GM21619 (cell line): ENCODE measurements around the gene PVALEF.

Experiments used
- ATAC-seq: cut with Tn5 transposase; IDR thresholded peaks from one replicate; pipeline ENCODE4 v1.9.1; 2021; ENCODE audit not compliant: unreplicated experiment

Gene PVALEF

DNA sequence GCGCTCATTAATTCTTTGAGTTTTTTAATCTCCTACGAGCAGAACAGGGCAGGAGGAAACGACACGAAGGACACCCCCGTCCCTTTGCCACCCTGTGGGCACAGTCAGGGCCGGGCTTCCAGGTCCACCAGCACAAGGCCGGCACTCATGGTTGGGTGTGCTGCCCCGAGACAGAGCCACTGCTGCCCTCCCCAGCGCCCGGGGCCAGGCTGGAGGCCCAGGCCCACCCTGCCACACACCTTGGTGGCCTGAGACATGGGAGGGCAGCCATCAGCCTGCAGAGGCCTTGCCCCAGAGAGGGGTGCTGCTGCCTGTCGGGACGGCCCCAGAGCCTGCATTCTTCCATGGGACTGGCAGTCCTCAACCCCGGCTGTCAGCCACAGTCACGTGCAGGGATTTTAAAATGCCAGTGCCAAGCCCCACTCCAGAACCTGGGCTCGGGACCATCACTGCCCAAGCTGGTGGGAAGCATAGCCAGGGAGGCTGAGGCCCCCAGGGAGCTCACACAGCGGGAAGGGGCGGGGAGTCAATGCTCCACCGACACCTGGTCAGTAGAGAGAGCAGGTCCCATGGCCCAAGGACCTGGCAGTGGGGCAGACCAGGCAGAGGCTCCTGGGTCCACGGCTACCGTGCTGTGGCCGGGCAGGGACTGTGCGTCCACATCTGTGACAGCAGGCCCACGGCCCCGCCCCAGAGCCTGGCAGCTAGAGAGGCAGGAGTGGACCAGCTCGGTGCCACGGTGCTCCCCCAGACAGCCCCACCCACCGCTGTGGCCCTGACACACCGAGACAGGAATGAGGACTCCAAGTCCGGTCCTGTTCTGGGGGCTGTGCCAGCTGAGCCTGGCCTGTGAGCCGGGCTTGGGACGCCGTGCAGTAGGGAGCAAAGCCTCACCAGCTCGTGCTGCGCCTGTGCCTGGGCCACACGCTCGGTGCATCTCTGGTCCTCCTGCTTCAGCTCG is 29.9 kb downstream of the PVALEF start:
- ATAC-seq = no peak

DNA sequence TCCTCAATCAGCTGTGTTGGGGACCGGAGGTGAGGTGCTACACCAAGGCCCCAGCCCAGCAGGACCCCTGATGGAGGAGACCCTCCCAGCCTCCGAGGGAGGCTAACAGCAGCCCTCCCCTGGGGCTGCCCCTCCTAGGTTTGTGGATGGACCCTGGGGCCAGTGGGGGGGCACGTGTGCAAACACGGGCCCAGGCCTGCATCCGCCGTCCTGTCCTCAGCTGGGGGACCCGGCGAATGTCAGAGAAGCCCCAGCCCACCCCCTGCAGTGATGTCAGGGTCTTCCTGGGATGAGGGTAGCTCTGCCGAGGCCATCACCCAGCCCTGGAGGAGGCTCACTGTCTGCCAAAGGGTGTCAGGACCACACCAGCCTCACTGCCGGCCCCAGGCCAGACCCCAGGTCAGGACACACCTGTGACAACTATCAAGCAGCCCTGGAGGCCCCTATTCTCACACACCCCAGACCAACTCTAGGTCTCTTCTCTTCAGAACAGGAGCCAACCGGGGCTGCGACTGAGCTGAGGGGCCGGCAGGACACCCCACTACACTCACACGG is 30.7 kb downstream of the PVALEF start:
- no peak for ATAC-seq

DNA sequence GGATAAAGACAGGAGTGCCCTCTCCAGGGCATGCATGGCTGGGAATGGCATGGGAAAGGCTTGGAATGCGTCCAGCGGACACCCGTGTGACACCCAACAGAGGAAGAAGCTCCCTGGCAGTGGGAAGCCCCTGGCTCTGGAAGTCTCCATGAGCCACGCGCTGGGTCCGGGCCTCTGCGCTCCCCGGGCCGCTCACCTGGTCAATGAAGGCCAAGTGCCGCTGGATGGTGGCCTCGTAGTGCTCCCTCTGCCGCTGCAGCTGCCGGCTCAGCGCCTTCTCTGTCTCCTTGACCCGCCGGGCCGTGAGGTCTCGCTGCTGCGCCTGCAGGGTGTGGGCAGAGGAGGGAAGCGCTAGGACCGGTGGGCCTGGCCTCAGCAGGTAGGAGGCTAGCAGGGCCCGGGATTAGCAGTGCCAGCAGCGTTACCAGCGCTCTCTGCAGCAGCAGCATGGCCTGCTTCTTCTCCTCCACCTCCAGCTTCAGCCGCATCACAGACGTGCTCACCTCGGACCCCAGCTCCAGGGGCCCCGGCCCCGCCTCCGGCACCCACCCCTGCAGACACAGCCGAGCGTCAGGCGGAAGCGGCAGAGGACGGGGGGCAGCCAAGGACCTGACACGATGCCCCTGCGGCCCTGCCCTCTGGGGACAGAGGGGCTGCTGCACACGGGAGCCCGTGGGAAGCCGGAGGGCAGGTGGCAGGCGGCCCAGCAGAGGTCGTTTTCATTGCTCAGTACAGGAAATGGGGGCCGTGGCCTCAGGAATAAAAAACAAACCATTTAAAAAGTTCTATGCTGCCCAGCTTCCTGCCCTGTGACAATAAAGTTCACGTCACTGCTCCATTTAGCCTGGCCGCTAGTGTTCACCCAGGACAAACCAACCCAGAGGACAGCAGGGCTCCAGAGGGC is 31.4 kb downstream of the PVALEF start:
- no peak for ATAC-seq

DNA sequence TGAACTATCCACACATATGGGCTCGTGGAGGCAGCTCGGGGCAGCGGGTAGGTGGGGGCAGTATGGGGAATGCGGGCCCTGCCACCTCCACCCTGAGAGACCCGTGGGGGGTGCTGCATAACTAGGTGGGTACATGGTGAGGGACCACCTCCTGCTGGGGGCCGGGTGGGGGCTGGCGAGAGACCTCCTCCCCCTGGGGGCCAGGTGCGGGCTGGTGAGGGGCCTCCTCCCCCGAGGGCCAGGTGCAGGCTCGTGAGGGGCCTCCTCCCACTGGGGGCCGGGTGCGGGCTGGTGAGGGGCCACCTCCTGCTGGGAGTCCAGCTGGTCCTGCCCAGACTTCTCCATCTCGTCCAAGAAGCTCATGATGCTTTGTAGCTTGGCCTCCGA is 32.1 kb downstream of the PVALEF start:
- no peak for ATAC-seq

DNA sequence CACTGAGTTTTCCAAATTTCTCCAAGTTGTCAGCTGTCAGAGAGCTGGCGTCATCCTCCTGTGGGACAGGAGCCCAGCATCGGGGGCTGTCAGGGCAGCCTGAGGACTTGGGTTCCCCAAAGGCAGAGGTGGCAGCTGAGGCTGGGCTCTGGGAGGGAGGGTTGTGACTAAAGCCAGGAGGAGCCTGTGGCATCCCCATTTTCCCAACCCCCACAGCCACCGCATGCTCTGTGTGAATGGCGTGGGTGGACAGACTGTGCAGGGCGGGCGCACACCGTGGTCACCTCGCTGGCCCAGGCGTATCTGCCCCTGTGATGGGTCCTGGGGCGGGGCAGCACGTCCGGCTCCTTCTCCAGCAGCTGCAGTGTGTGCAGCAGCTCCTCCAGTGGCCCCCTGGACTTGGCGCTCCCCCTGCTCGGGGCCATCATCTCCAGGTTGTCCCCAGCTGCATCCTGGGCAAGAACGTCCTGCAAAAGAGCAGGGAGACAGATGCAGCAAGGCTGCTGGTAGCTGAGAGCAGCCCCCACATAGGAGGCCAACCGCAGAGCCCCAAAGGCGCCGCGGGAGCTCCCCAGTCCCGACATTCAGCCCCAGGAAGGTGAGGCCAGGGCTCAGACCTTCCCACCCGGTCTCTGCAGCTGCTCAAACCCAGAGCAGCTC is 32.7 kb downstream of the PVALEF start:
- no peak for ATAC-seq

DNA sequence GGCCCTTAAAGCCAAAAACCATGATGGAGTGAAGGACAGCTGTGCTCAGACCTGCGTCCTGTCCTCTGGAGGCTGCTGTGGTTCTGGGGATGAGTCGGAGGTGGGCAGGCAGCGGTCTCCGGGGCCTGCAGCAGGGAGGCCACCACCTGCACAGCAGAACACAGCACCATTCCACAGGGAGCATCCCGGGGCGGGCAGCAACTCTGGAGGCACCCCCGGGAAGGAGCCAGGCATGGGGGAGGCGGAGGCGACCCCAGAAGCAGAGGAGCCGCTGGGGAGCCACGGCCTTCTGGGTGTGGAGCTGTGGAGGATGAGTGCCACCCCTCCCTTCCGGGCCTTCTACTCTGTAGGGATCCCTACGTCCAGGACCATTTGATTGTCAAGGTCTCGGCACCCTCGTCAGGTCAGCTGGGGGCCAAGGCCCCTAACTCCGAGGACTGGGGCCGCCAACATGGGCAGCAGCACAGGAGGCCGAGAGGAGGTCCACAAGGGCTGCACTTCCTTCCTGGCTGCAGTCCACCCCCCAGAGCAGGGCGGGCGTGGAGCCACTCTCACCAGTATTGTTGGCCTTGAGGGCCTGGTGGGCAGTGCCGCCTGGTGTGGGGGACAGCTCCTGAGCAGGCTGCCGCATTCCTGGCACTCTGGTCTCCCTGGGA is 33.6 kb downstream of the PVALEF start:
- ATAC-seq = no peak

DNA sequence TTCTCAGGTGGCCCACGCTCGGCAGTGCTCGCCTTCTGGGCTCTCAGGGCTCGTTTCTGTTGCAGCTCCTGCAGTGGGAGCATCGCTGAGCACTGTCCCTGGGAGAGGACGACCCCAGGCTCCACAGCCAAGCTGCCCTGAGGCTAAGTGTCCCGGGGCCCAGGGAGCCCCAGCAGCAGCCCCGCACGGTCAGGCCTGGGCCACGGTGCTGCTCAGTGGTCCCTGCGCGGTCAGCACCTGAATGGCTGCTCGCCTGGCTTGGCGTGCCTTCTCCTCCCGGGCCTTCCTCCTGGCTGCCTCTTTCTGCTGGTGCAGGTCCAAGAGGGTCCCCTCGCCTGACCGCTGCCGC is 34.1 kb downstream of the PVALEF start:
- ATAC-seq = no peak

DNA sequence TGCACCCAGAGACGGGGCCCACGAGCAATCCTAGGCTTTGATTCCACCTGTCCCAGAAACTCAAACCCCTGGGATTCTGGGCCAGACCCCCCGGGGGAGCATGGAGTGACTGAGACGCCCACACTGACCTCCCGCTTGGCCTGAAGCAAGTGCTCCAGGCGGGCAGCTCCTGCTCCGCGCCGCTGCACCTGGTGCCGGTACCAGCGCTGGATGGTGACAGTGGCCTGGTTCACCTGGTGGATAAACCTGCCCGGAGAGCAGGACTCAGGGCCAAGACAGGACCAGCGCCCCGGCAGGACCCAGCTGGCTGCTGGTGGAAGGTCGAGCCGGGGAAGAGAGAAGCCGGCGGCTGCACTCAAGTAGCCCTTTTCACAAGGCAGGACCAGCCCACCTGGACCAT is 34.9 kb downstream of the PVALEF start:
- no peak for ATAC-seq

DNA sequence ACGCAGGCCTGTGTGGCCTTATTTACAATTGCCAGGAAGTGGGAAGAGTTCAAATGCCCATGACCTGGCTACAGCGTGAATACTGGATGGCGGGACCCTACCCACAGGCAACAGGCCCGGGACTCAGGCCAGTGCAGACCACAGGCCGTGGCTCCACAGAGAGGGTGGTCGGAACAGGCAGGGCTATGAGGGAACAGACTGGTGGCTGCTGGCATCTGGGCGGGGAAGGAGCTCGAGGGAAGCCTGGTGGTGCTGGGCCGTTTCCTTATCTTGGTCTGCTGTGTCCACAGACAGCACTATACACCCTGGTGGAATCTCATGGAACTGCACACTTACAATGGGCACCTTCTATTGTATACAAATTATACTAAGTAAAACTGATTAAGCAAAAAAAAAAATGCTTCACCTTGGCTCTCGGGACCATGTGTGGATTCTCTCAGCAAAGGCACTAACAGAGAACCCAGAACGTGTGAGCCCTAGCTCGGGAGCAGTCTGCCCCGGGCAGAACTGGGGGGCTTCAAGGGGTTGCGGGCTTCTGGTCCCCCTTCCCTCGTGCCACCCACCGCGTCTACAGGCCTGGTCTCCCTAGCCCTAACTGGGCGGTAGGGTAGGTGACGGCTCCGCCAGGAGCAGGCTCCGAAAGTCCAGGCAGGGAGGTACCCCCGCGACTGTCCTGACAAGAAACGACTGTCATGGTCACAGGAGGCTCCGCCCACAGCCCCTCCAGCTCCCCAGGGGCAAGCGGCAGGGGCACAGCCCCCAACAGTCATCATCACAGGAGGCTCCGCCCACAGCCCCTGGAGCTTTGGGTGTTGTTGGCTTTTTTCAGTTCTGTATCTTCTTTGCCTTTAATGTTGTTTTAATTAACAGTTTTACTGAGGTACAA is 35.6 kb downstream of the PVALEF start:
- ATAC-seq = no peak

DNA sequence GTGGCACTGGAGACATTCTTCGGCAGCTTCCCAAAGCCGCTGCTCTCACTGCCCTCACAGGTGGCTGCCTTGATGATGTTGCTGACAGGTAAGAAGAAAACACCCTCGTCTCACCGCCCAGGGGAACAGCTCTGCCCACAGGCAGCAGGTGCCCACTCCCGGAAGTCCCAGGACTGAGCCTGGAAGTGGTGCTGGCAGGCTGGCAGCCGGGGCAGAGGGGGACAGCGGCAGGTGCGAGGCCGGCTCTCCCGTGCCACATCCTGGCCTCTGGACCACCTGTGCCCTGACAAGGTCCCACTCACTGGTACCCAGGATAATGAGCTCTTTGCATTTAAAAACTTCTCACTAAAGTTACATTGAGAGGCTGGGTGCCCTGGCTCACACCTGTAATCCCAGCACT is 37.0 kb downstream of the PVALEF start:
- no peak for ATAC-seq

DNA sequence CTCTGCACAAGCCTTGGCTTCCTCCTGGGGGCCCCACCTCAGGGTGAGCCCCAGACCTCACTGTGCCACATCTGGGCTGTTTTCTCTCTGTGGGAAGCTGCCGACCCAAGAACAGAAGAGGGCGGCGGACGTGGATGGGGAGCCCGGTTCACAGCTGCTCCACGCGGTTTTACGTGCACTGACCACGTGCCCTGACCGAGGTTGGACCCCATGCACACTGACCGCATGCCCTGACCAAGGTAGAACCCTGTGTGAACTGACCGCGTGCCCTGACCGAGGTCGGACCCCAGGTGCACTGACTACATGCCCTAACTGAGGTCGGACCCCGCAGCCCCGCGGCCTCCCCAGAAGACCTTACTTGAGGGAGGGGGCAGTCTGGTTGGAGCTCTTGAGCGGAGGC is 37.8 kb downstream of the PVALEF start:
- no peak for ATAC-seq

DNA sequence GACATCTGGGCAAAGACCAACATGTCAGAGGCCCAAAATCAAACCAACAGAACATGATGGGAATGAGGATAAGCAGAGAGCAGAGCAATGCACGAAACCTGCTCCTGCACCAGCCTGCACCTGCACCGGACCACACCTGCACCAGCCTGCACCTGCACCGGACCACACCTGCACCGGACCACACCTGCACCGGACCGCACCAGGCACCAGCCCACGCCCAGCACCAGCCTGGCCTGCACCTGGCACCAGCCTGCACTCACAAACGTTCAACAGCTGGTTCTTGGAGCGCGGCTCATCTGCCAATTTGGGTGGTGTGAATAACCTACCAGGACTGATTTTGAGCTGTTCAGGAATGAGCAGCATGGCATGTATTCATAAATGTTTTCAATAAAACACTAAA is 39.3 kb downstream of the PVALEF start:
- ATAC-seq = no peak

DNA sequence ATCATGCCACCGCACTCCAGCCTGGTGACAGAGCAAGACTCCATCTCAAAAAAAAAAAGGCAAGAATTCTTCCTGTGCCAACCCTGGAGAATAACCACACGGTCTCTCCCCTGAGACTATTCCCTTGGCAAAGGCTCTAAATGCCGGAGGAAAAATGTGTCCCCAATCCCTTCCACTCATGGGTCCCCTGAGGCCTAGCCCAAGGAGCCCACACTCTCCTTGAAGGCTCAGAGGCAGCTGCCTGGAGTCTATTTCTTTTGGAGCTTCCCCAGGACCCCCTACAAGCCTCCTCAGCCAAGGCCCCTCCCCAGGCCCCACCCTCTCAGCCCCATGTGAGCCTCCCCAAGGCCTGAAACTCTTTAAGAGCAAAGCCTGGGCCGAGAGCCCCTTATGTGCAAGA is 40.9 kb downstream of the PVALEF start:
- no peak for ATAC-seq

DNA sequence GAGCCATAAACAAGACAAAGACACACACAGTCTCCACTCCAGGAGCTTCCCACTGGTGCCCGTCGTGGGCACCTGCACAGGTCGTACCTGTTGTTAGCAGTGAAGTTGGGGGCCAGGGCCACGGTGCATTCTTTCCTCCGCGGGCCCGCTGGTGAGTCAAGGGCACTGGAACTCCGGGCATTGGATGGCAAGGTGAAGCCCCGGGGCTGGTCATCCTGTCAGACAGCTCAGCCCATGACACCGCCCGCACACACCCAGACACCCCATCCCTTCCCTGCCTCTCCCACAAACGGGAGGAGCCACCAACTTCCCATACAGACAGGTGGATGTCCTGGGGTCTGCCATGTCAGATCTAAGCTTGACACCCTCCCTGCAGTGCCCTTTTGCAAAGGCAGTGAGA is 41.4 kb downstream of the PVALEF start:
- no peak for ATAC-seq

DNA sequence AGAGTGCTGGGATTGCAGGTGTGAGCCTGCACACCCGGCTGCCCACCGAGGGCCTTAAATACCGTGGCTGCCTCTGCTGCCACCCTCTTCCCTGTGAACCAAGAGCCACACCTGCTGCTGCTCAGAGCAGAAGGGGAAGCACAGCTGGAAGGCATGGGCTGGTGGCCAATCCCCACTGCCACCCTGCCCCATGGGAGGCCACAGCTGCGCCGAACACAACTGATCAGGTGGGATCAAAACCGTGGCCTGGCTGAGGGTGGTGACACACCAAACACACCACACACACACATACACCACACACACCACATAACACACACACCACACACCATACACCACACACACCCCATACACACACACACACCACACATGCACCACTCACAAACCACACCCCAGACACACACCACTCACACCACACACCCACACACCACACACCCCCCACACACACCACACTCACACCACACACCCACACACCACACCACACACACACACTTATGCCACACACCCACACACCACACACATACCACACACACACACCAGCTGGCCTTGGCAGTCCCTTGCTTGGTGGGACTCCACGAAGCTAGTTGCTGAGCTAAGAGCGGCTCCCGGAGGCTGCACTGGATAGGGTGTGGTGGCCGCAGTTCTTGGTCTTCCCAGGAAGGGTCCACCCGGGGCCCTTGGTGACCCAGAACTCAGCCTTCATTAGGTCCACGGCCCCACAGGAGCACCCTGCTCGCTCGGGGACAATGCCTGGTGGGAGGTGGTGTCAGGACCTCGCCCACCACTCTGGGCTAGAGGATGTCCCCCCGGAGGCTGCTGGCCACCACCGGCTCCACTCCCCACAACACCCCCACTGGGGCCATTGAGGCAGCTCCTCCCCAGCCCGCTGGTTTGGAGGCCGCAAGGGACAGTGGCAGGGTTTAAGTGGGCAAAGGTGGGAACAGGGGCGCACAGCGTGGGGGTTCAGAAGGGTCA is 42.6 kb downstream of the PVALEF start:
- ATAC-seq = no peak

DNA sequence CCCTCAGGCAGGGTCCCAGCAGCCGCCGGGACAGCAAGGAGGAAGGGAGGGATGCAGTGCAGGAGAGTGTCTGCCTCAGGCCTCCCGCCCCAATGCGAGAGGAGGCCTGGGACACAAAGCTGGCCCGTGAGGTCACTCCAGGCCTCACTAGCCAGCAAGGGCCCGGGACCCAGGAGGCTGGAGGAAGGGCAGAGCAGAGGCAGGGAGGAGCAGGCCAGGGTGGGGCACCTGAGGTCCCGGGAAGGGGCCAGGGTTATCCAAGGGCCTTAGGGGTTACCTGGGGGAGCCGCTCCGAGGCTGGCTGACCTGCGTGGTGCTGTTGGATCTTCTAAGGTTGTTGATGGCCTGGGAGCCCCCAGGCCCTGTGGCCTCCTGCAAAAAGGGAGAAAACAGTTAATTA is 43.3 kb downstream of the PVALEF start:
- no peak for ATAC-seq

DNA sequence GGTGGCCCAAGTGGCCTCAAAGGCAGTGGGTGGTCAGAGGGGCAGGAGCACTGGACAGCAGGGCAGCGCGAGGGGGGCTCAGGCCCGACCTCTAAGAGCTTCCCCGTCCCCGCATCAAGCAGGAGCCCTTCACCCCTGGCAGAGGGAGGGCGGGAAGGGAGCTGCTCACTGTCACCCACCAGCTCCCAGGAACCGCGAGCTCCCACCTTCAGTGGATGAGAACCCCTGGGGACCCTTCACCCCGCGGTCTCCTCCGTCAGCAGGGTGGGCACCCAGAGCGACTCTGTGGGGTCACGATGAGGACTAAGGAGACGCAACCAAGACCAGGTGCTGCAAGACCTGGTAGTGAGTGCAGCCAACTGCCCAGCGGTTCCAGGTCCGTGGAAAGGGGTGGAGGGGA is 43.8 kb downstream of the PVALEF start:
- ATAC-seq = no peak

DNA sequence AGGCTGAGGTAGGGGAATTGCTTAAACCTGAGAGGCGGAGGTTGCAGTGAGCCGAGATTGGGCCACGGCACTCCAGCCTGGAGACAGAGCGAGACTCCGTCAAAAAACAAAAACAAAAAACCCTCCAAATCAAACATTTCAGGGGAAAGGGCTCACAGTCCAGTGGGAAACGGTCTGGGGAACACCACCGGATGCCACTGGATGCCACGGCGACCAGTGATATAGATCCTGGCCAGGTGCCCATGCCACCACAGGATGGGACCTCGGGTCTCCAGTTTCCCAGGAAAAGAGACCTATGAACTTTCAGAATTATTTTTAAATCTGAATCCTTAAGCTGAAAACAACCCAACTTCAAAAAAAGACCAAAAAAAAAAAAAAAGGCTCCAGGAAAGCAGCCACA is 45.2 kb downstream of the PVALEF start:
- ATAC-seq = no peak

DNA sequence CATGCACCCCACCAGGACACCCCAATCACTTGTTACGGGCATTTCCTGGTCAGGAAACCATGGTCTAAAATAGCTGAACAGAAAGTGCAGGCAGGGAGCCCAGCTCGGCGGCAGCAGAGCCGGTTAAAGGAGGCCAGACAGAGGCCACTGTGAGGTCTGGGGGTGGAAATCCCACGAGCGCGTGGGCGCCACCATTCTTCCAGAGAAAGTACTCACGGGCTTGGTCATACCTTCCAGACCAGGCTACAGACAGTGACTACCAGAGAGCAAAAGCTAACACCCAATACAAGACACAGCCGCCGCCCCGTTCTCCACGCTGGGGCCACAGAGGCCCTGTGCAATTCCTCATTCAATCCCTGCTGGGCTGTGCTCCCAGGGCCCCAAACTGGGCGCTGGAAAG is 45.6 kb downstream of the PVALEF start:
- ATAC-seq = no peak
